Ramos (cell line): ENCODE data around the gene TUBB.
"Not testable (repeated sequence)": the region's sequence is repeated elsewhere in the genome, so short reads cannot be mapped to it uniquely, and the experiment has no call there.

ENCODE experiments used
- in situ Hi-C: fragments of 300-500 bp; cut with MboI; formaldehyde crosslinking; loops from one replicate; pipeline ENCODE4 v1.14.3; 2022; ENCODE audit warnings: low sequenced_read_pairs; ENCODE audit not compliant: unreplicated experiment

TUBB gene

GRCh38 chr6:30754631-30755030, 34.5 kb downstream of the TUBB start:
- in situ Hi-C loops = no loop called here

GRCh38 chr6:30756405-30757003, 36.4 kb downstream of the TUBB start:
- in situ Hi-C loops = not testable (repeated sequence)

- in situ Hi-C loops = no loop called here
Observed at GRCh38 chr6:30757261-30757904, 37.2 kb downstream of the TUBB start.

DNA sequence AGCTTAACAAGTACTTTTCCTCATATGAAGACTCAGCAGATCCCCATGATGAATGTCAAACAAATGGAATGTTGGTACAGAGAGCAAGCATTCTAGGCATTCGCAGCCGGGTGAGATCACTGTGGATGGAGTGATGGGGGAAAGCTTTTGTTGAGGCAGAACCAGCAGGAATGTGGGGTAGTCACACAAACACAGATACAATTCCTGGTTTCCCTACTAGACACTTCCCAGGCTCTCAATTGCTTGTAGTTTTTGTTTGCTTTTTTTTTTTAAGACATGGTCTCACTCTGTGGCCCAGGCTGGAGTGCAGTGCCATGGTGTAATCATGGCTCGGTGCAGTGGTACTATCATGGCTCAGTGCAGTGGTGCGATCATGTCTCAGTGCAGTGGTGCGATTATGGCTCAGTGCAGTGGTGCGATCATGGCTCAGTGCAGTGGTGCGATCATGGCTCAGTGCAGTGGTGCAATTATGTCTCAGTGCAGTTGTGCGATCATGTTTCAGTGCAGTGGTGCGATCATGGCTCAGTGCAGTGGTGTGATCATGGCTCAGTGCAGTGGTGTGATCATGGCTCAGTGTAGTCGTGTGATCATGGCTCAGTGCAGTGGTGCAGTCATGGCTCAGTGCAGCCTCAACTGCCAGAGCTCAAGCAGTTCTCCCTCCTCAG, 39.6 kb downstream of the TUBB start:
- in situ Hi-C loops = no loop called here

GRCh38 chr6:30760549-30760948, 40.4 kb downstream of the TUBB start:
- in situ Hi-C loops = no loop called here

DNA sequence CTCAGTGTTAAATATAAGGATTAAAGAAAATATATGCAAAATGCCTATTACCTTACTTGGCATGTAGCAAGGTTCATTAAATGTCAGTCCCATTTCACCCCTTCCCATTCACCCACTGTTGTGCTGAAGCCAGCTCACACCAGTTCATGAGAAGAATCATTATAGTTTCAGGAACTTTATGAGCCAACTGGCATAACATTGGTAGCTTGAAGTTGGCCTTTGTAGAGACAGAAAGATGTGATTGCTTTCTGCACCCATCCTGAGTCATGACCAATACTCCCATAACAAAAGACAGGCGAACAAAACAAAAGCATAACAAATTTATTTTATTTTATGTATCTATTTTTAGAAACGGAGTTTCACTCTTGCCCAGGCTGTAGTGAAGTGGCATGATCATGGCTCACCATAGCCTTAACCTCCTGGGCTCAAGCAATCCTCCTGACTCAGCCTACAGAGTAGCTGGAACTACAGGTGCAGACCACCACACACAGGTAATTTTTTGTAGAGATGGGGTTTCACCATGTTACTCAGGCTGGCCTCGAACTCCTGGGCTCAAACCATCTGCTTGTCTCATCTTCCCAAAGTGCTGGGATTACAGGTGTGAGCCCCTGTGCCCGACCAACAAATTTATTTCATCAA, 41.8 kb downstream of the TUBB start:
- in situ Hi-C loops = no loop called here

- in situ Hi-C loops = no loop called here
Observed at GRCh38 chr6:30763155-30763617, 43.0 kb downstream of the TUBB start.

GRCh38 chr6:30763618-30764489, 43.7 kb downstream of the TUBB start:
- in situ Hi-C loops = no loop called here

DNA sequence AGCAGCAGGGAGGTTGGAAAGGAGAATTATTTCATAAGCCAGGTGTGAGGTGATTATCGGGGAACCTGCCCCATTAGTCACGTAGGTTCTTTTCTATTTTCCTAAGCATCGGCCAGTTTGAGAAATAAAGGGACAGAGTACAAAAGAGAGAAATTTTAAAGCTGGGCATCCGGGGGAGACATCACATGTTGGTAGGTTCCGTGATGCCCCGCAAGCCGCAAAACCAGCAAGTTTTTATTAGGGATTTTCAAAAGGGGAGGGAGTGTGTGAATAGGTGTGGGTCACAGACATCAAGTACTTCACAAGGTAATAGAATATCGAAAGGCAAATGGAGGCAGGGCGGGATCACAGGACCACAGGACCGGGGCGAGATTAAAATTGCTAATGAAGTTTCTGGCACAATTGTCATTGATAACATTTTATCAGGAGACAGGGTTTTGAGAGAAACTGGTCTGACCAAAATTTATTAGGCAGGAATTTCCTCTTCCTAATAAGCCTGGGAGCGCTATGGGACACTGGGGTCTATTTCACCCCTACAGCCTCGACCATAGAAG, 44.4 kb downstream of the TUBB start:
- in situ Hi-C loops = not testable (repeated sequence)

- in situ Hi-C loops = not testable (repeated sequence)
Observed at GRCh38 chr6:30765495-30765894, 45.3 kb downstream of the TUBB start.

DNA sequence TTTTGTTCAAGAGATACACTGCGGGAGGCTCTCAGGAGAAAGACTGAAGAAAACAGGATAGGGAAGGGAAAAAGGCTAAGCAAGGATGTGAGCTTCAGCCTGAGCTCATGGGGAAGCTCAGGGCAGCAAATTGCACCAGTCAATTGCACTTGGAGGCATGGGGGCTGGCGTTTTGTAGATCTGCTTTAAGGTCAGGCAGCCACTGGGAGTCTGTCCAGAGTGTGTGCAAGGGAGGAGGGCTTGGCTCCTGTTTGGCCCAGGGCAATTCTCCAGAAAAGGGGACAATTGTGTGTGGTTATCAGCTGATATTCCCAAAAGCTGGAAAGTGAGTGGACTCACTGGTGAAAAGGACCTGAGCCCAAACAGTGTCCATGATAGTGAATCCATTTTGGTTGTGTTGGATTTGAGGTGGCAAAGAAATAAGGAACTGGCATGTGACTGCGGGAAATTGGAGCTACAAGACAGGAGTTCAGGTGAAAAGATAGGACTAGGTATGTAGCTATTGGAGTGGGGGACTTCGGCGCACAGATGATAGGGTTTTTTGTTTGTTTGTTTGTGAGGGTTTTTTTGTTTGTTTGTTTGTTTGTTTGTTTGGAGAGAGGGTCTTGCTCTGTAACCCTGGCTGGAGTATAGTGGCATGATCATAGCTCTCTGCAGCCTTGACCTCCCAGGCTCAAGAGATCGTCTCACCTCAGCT, 46.5 kb downstream of the TUBB start:
- in situ Hi-C loops = no loop called here

- in situ Hi-C loops = no loop called here
Observed at GRCh38 chr6:30767158-30767943, 47.2 kb downstream of the TUBB start.

DNA sequence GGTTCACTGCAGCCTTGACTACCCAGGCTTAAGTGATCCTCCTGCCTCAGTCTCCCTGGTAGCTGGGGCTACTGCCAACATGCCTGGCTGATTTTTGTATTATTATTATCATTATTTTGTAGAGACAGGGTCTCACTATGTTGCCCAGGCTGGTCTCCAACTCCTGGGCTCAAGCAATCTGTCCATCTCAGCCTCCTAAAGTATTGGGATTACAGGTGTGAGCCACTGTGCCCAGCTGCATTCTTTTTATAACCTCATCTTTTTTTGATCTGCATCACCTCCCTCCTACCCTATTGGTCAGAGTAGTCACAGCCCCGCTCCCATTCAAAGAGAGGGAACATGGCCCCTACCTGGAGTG, 47.8 kb downstream of the TUBB start:
- in situ Hi-C loops = no loop called here

DNA sequence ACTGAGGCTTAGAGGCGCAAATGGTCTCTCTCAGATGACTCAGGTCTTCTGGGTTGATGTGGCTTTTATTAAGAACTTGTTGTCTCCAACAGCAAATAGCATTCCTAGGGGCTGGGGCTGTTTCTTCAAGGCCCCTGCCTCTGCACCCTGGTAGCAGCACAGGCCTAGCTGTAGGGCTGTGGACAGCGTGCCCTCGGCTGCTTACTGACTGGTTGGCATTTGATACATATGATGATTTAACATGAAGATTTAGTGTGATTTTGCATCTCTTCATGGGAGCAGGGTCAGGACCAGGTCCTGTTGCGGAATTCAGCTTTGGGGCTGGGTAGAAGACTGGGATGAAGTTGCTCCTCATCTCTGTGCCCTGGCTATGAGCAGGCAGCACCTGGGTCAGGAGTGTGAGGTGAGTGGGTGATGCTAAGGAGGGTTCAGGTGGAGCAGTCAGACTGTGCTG, 48.5 kb downstream of the TUBB start:
- in situ Hi-C loops = no loop called here

DNA sequence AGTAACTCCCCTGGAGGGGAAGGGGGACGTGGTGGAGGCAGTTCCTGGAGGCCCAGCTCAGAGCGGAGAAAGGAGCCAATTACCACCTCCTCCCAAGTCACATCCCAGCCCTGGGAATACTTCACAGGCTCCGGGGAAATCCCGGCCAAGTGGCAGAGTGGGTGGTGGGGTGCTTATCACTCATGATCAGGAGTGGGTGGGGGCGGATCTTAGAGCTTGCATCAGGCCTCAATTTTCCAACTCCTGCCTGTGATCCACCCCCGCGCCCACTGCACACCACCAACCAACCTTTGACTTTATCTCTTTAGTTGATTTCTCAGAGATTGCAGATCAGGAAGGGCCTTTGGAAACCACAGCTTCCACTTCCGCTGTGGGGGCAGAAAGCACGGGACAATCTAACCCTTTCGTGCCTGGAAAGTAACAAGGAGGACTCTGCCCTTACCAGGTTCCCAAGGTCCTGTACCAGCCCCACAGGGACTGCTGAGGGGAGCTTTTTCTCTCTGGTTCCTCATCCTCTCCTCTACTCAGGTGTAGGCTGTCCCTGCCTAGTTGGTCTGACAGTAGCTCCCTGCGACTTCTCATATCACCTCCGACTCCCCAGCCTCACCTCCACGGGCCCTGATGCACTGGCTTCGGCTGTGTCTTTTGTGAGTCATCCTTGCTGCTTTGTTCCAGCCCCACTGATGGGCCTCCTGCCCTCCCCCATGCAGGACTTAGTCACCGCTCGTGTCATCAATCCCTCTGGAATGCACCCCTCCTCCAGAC, 49.1 kb downstream of the TUBB start:
- in situ Hi-C loops = no loop called here

GRCh38 chr6:30769853-30770524, 49.8 kb downstream of the TUBB start:
- in situ Hi-C loops = no loop called here

GRCh38 chr6:30770592-30770991, 50.4 kb downstream of the TUBB start:
- in situ Hi-C loops = no loop called here
